ENCODE results near the gene UGT1A9. TPM values are rescaled to one million over a fixed set of nuclear protein-coding genes. Genes with fewer than 3 reads are reported as not detected.
"Not testable (repeated sequence)": the region's sequence is repeated elsewhere in the genome, so short reads cannot be mapped to it uniquely, and the experiment has no call there.

Gene UGT1A9
- total RNA-seq = not detected in 2 replicates

GRCh38 chr2:233671290-233672161 is at the start of gene UGT1A9:
TSS of gene UGT1A9 (plus strand) at chr2:233671898. CDS start at chr2:233671935, 37 bp downstream.
- ChIA-PET CTCF (no interaction called here), POLR2A (no interaction called here)
- Mint-ChIP-seq H3K4me1 (no peaks in the 10 kb centered on the region), H3K27me3 (peaks cover 25% of the 10 kb centered on the region), H3K9me3 (no peaks in the 10 kb centered on the region), H3K27ac (no peak within 1 kb of the TSS), H3K4me3 (no peak within 1 kb of the TSS), H3K36me3 (ENCODE audit: low read depth) (no peaks in the 10 kb centered on the region)
- TF ChIP-seq CTCF (IDR thresholded peaks at IDR 0.05) = no peak
- ATAC-seq (ENCODE audit: low read depth) = no peak
- intact Hi-C loops (cut with micrococcal nuclease) = no loop called here
- DNase-seq = no peak

DNA sequence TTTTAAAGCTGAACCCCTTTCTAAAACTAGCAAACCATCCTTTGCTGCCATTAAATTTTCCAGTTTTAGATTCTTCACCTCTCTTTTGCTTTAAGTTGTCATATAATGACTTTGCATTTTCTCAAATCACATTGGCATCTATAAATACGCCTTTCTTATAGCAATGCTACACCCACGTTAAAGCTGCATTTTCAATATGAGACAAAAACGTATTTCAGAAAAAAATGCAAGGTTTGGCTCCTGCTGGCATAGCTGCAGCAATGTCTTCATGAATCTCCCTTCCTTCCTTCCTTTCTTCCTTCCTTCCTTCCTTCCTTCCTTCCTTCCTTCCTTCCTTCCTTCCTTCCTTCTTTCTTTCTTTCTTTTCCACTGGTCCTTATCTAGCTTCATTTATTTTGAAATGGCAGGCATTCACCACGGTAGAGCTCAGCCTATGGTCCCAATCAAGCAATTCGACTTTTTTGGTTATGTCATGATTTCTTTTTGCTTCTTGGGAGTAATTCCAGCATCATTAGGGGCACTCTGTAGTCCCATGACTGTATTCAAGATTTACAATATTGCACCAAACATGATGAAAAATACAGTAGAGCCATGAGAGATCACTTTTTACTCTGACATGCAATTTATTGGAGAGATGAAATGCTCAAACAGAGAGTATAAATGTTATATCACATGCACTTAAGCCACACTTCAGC is 44.2 kb upstream of the UGT1A9 start:
- peaks cover 30% of the 10 kb centered on the region for H3K27me3 Mint-ChIP-seq
- ATAC-seq (ENCODE audit: low read depth) (no peak), DNase-seq (no peak)
- TF ChIP-seq CTCF (IDR thresholded peaks at IDR 0.05) = no peak
- no peak overlapping the region for H3K27ac Mint-ChIP-seq
- no peak overlapping the region for H3K4me3 Mint-ChIP-seq
- peaks cover 24% of the 10 kb centered on the region for H3K9me3 Mint-ChIP-seq
- POLR2A ChIA-PET = interaction anchor here (0.7 kb wide), 1 partner anchor 130 kb away, joined by 11 read pairs; no protein-coding TSS in a partner anchor
- no peaks in the 10 kb centered on the region for H3K36me3 Mint-ChIP-seq (ENCODE audit: low read depth)
- H3K4me1 Mint-ChIP-seq = no peaks in the 10 kb centered on the region
- intact Hi-C loops (cut with micrococcal nuclease) = no loop called here
- CTCF ChIA-PET = interaction anchor here (0.7 kb wide), 1 partner anchor 37 kb away, joined by 3 read pairs; no protein-coding TSS in a partner anchor

DNA sequence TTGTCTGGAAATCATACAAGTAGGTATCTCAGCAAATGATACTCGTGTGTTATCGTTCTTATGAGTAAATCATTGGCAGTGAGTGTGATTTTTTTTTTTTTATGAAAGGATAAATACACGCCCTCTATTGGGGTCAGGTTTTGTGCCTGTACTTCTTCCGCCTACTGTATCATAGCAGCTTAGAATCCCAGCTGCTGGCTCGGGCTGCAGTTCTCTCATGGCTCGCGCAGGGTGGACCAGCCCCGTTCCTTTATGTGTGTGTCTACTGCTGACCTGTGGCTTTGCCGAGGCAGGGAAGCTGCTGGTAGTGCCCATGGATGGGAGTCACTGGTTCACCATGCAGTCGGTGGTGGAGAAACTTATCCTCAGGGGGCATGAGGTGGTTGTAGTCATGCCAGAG is 35.4 kb upstream of the UGT1A9 start, which contains the start of gene UGT1A10:
UGT1A10 (plus strand) TSS at position 143 of the 400 bp plus-strand sequence; CDS start at position 218, 75 bp downstream.
- H3K27me3 Mint-ChIP-seq = peaks cover 47% of the 10 kb centered on the region
- intact Hi-C loops (cut with micrococcal nuclease); H3K4me3 Mint-ChIP-seq; ATAC-seq (ENCODE audit: low read depth); CTCF ChIA-PET; H3K27ac Mint-ChIP-seq; DNase-seq; POLR2A ChIA-PET; H3K9me3 Mint-ChIP-seq; H3K4me1 Mint-ChIP-seq; H3K36me3 Mint-ChIP-seq (ENCODE audit: low read depth): not testable (repeated sequence)

- POLR2A ChIA-PET = no interaction called here
Measured at GRCh38 chr2:233638836-233639235, 32.9 kb upstream of the UGT1A9 start.

DNA sequence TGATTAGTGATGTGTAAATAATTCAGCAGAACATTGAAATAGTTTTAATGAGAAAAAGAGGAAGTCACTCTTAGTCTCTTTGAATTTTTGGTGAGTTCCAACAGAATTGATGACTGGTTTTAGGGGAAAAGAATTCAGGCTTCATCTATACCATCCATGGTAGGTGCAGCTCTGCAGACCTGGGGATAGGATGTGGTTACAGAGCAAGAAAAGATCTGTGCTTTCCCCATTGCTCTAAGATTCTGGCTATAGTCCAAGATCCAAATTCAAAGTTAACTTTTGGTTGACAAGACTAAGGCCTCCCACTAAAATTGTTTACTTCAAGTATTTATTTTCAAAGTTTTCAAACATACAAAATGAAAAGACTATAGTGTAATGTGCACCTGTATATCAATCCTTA is 31.8 kb upstream of the UGT1A9 start:
- CTCF ChIA-PET = no interaction called here
- Mint-ChIP-seq H3K27me3 (peaks cover 25% of the 10 kb centered on the region), H3K36me3 (ENCODE audit: low read depth) (no peaks in the 10 kb centered on the region), H3K4me1 (peaks cover 9% of the 10 kb centered on the region), H3K4me3 (no peak overlapping the region), H3K27ac (no peak overlapping the region), H3K9me3 (peaks cover 7% of the 10 kb centered on the region)
- DNase-seq (no peak), ATAC-seq (ENCODE audit: low read depth) (no peak)
- TF ChIP-seq CTCF (IDR thresholded peaks at IDR 0.05) = no peak
- POLR2A ChIA-PET = no interaction called here
- intact Hi-C loops (cut with micrococcal nuclease) = no loop called here

More at GRCh38 chr2:233638836-233639235, 32.9 kb upstream of the UGT1A9 start:
- CTCF ChIA-PET = no interaction called here
- no peak for TF ChIP-seq CTCF (IDR thresholded peaks at IDR 0.05)
- Mint-ChIP-seq H3K27me3 (peaks cover 26% of the 10 kb centered on the region), H3K4me1 (peaks cover 9% of the 10 kb centered on the region), H3K27ac (no peak overlapping the region), H3K36me3 (ENCODE audit: low read depth) (no peaks in the 10 kb centered on the region), H3K4me3 (no peak overlapping the region), H3K9me3 (peaks cover 5% of the 10 kb centered on the region)
- ATAC-seq (ENCODE audit: low read depth) (no peak), DNase-seq (no peak)
- intact Hi-C loops (cut with micrococcal nuclease) = no loop called here

Measured in activated B cell treated with CpG ODN at 0.5 μM for 24 hours (primary cell).